ENCODE results near the gene WNK4.
A peak's percentile ranks its signal among the peaks of the same experiment; 100 is the strongest.

The WNK4 gene

DNA sequence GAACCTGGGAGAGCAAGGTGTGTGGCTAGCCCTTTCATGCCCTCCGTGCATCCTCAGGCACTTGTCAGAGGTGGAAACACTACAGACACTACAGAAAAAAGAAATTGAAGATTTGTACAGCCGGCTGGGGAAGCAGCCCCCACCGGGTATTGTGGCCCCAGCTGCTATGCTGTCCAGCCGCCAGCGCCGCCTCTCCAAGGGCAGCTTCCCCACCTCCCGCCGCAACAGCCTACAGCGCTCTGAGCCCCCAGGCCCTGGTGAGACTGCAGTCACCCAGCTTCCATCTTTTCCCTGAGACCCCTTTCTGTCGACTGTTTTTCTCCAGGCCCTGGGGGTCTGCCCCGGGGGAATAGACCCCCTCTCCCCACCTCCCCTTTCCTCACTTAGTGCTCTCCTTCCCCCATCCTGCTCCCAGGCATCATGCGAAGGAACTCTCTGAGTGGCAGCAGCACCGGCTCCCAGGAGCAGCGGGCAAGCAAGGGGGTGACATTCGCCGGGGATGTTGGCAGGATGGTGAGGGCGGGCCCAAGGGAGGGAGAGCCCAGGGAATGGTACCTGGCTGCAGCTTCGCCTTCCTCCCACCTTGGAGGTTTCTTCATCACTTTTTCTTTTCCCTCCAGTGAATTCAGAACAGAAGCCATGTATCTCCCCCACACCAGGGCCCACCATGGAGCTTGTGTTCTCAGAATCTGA, 15.8 kb downstream of the WNK4 start:
- DNase-seq (ENCODE audit: low read depth in 2 of 2) = no peak

DNA sequence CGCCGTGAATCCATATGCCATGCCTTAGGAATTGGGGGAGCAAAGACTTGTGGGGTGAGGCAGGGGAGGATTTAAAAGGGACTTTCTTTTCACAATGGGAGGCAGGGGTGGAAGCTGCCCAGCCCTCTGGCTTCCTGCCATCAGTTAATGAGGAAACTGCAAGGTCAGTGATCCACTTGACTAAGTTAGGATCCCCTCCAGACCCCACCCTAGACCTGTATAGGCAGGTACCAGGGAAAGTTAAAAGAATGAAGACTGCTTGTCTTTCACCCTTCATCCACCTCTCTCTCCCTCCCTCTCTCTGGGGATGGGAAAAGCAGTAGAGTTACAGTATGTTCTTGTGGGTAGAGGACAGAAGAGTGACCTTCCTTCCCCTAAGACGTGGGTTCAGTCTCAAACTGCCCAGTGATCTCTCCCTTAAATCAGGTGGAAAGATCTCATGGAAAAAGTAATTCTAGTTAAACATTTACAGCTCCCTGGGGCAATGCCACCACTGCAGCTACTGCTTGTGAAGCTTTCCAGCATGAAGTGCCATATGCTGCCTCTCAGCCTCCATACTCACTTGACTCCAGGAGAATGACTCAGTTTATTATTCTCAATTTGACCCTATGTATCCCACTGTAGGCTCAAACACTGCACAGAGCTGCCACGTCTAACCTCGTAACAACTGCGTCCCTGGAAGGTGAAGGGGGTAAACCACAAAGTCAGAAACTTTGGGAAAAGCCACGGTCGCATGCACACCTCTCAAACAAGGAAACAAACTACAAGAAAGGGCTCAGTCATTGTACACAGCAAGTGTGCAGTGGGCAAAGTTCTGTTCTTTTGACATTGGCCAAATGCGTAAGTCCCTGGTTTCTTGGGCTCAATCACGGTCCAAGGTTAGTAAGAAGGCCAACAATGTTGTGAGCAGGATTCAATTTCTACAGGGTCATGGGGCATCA, 16.9 kb downstream of the WNK4 start:
- DNase-seq (ENCODE audit: low read depth in 2 of 2) = no peak

GRCh38 chr17:42798011-42798382, 17.6 kb downstream of the WNK4 start:
- DNase-seq (ENCODE audit: low read depth in 2 of 2) = no peak

GRCh38 chr17:42798383-42799380, 18.3 kb downstream of the WNK4 start, which contains the start of the genes CNTD1 and COA3:
TSS of gene CNTD1 (plus strand) at chr17:42798861. CDS start at chr17:42799068, 207 bp downstream.
TSS of gene COA3 (minus strand) at chr17:42798704. CDS start at chr17:42798681, 23 bp downstream.
- DNase-seq (ENCODE audit: low read depth in 2 of 2) = peak; percentile 50 to 55

GRCh38 chr17:42803074-42803883, 22.9 kb downstream of the WNK4 start:
- DNase-seq (ENCODE audit: low read depth in 2 of 2) = no peak

- DNase-seq (ENCODE audit: low read depth in 2 of 2) = no peak
Observed at GRCh38 chr17:42804918-42805367, 24.5 kb downstream of the WNK4 start.

GRCh38 chr17:42806249-42806648, 25.8 kb downstream of the WNK4 start:
- DNase-seq (ENCODE audit: low read depth in 2 of 2) = no peak

DNA sequence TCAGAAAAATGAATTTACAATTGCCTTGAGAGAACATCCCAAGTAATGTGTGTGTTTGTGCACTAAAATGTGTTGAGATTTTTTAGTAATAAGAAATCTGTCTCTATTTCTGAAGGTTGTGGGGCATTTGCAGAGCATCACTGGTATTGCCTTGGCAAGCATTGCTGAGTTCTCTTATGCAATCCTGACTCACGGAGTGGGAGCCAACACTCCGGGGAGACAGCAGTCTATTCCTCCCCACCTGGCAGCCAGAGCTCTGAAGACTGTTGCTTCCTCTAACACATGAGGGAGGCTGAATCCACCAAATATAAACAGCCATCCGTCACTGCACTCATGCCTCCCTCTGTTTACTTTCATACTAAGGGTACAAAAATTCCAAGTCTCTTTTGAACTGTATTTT, 28.8 kb downstream of the WNK4 start:
- peak; percentile 26 to 28 for DNase-seq (ENCODE audit: low read depth in 2 of 2)

GRCh38 chr17:42814633-42815399, 34.4 kb downstream of the WNK4 start:
- peak; percentile 45 to 47 for DNase-seq (ENCODE audit: low read depth in 2 of 2)

- no peak for DNase-seq (ENCODE audit: low read depth in 2 of 2)
Observed at GRCh38 chr17:42817866-42818265, 37.5 kb downstream of the WNK4 start.

DNA sequence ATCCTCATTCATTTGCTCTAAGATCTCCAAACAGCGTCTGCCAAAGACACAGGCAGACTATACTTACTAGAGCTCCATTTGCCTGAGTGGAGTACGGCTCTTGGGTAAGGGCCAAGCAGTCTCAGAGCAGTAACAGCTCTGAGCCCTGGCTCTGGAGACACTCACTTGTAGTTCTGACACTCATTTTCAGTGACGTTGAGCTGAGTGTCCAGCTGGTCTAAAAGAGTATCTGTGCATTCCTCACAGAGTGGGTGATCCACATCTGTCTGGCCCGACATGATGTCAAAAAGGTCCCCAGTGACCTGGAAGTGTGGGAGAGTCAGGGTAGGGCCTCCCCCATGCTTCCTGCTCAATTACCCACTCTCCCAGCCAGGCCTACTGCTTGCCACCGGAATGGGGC, 38.0 kb downstream of the WNK4 start:
- no peak for DNase-seq (ENCODE audit: low read depth in 2 of 2)

- DNase-seq (ENCODE audit: low read depth in 2 of 2) = no peak
Observed at GRCh38 chr17:42819939-42820535, 39.6 kb downstream of the WNK4 start.

DNA sequence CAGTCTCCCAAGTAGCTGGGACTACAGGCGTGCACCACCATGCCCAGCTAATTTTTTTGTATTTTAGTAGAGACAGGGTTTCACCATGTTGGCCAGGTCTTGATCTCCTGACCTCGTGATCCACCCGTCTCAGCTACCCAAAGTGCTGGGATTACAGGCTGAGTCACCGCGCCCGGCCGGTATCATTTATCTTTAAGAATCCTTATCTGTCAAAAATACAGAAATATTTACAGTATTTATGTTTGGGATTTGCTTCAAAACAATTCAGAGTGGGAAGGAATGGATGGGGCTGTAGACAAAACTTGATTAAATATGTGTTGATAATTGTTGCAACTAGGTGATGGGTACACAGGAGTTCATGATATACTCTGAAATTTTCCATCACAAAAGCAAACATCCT, 40.8 kb downstream of the WNK4 start:
- no peak for DNase-seq (ENCODE audit: low read depth in 2 of 2)

- no peak for DNase-seq (ENCODE audit: low read depth in 2 of 2)
Observed at GRCh38 chr17:42827472-42827871, 47.1 kb downstream of the WNK4 start.

- DNase-seq (ENCODE audit: low read depth in 2 of 2) = no peak
Observed at GRCh38 chr17:42830971-42831370, 50.6 kb downstream of the WNK4 start.

DNA sequence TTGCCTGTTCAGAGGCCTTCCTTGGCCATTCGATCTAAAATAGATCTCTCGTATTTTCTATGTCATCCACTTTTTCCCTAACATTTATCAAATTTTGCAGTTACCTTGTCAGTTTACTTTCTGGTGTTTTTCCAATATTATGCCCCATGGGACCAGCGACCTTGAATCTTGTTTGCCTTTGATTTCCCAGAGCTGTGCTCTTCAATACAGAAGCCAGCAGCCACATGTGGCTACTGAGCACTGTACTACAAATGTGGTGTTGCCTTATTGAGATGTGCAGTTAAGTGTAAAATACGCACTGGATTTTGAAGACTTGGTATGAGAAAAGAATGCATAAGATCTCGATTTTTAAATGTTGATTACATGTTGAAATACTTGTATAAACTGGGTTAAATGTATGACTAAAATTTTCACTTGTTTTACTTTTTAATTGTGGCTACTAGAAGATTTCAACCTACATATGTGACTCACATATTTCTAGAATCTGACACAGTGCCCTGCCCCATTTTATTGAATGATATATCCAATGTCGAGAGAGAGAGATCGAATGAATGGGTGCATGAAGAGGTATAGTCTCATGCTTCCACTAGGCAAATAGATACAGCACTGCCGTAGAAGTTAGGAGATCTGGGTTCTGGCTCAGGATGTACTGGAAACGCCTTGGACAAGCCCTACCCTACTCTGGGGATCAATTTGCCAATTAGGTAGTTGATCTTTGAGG, 52.0 kb downstream of the WNK4 start:
- no peak for DNase-seq (ENCODE audit: low read depth in 2 of 2)

GRCh38 chr17:42832934-42833766, 52.7 kb downstream of the WNK4 start, which contains the start of gene PSME3:
TSS of gene PSME3 (plus strand) at chr17:42833397. CDS start at chr17:42833632, 235 bp downstream.
- DNase-seq (ENCODE audit: low read depth in 2 of 2) = peak; percentile 49 to 58

Data from fibroblast of skin of left biceps (primary cell).